Endothelial cell of umbilical vein (primary cell): ENCODE results near the gene WDR74. TPM values are rescaled to one million over a fixed set of nuclear protein-coding genes. Genes with fewer than 3 reads are reported as not detected.
A peak's percentile ranks its signal among the peaks of the same experiment; 100 is the strongest.

Source experiments
- BruUV-seq: library from RNA; stranded (reverse); fragments of 400-500 nt; replicated peaks from 2 replicates; lab custom pipeline; 2021; lab: Mats Ljungman, UMichigan
- CTCF ChIA-PET: fragments of 300-600, 350-600 bp; sonication (Branson Sonifier 250); formaldehyde crosslinking; loops from one replicate; lab custom pipeline; 2021; ENCODE audit warnings: antibody characterized with exemption, inconsistent platforms; lab: Charles Lee
- POLR2A ChIA-PET: fragments of 300-600, 350-600 bp; sonication (Branson Sonifier 250); formaldehyde crosslinking; loops from one replicate; lab custom pipeline; 2021; ENCODE audit warnings: antibody characterized with exemption, inconsistent platforms; lab: Charles Lee
- DNase-seq: peaks from one replicate; pipeline ENCODE4 v3.0.0-alpha.2; 2011; ENCODE audit warnings: low read depth, low spot score
- FAIRE-seq: peaks from 2 replicates; lab custom pipeline; 2011; peaks lifted over from hg19 to GRCh38; lab: Jason Lieb, UNC
- H2AFZ ChIP-seq: 2 replicates; pipeline ENCODE4 v1.6.0; 2012; ENCODE audit warnings: low read depth, low read length, control low read depth, inconsistent platforms
- H3K27ac ChIP-seq: 2 replicates; pipeline ENCODE4 v1.5.1; 2011; ENCODE audit warnings: low read depth, mild to moderate bottlenecking, control low read depth, low read length, moderate library complexity; ENCODE audit not compliant: insufficient read depth
- H3K27me3 ChIP-seq, 2 experiments: 2 replicates each; pipeline versions ENCODE4 v1.6.0 to v1.6.1; 2011; ENCODE audit warnings: low read length in 2 of 2, mixed read lengths in 1 of 2; ENCODE audit not compliant: control insufficient read depth in 2 of 2, insufficient read depth in 2 of 2
- H3K36me3 ChIP-seq, 2 experiments: 2 replicates in 1 of 2; 3 replicates in 1 of 2; pipeline ENCODE4 v1.5.1; 2011; ENCODE audit warnings: low read length in 2 of 2, mild to moderate bottlenecking in 1 of 2, moderate library complexity in 1 of 2; ENCODE audit not compliant: control insufficient read depth in 2 of 2, insufficient read depth in 2 of 2; ENCODE audit errors: extremely low read depth in 1 of 2
- H3K4me1 ChIP-seq: 3 replicates; pipeline ENCODE4 v1.5.1; 2011; ENCODE audit warnings: mild to moderate bottlenecking, low read length; ENCODE audit not compliant: control insufficient read depth, insufficient read depth; ENCODE audit errors: extremely low read depth
- H3K4me2 ChIP-seq: 2 replicates; pipeline ENCODE4 v1.6.1; 2011; ENCODE audit warnings: low read length, control low read depth, mixed read lengths; ENCODE audit not compliant: insufficient read depth
- H3K4me3 ChIP-seq, 3 experiments: fragments of 200-600 bp in 1 of 3; sonication (generic), shearing (Covaris generic) in 1 of 3; replicated peaks in 1 of 3; 2 replicates each; pipeline ENCODE4 v1.5.1; 2011 to 2016; ENCODE audit warnings: control low read depth in 3 of 3, low read length in 3 of 3, mild to moderate bottlenecking in 2 of 3, inconsistent platforms in 1 of 3, low read depth in 1 of 3, moderate library complexity in 1 of 3; ENCODE audit not compliant: insufficient read depth in 1 of 3
- H3K79me2 ChIP-seq: 2 replicates; pipeline ENCODE4 v1.6.0; 2012; ENCODE audit warnings: low read length, inconsistent platforms; ENCODE audit not compliant: control insufficient read depth, insufficient read depth
- H3K9ac ChIP-seq: replicated peaks from 2 replicates; pipeline ENCODE3; 2011; ENCODE audit warnings: low read length, control low read depth; ENCODE audit not compliant: insufficient read depth; ENCODE audit errors: extremely low read depth
- H3K9me1 ChIP-seq: replicated peaks from 3 replicates; pipeline ENCODE4 v1.6.0; 2011; ENCODE audit warnings: mild to moderate bottlenecking, low read length; ENCODE audit not compliant: control insufficient read depth, insufficient read depth; ENCODE audit errors: extremely low read depth
- H3K9me3 ChIP-seq: replicated peaks from 2 replicates; pipeline ENCODE4 v1.5.1; 2012; ENCODE audit warnings: low read length, inconsistent platforms; ENCODE audit not compliant: control insufficient read depth, insufficient read depth
- H4K20me1 ChIP-seq: replicated peaks from 2 replicates; pipeline ENCODE3; 2011; ENCODE audit warnings: mild to moderate bottlenecking, low read length; ENCODE audit not compliant: control insufficient read depth, insufficient read depth; ENCODE audit errors: extremely low read depth
- FOS ChIP-seq: IDR thresholded peaks from 2 replicates; pipeline ENCODE4 v1.6.1; 2011; ENCODE audit warnings: mild to moderate bottlenecking, low read length, moderate library complexity, borderline replicate concordance; ENCODE audit not compliant: insufficient read depth
- dilution Hi-C: fragments of 300-500 bp; cut with MboI; formaldehyde crosslinking; loops from one replicate; pipeline ENCODE4 v1.15.0; 2019; ENCODE audit warnings: low sequenced_read_pairs; ENCODE audit not compliant: extremely low pct_ligation_motif_present
- intact Hi-C: fragments of 100-400 bp; cut with micrococcal nuclease; formaldehyde crosslinking; loops from one replicate; pipeline ENCODE4 v1.10.0; 2022
- polyA plus RNA-seq, 4 experiments: library from polyadenylated mRNA; depleted of rRNA in 3 of 4; stranded (reverse) in 3 of 4; unstranded in 1 of 4; fragments of >200 nt; gene quantifications; 2 replicates each; pipeline versions ENCODE4 v1.2.1 to v1.2.3, GENCODE V29; 2011 to 2012; ENCODE audit warnings: missing spikeins in 1 of 4
- total RNA-seq: library from RNA; stranded (reverse); gene quantifications from 2 replicates; pipeline ENCODE4 v1.2.3, GENCODE V29; 2021
- TF ChIP-seq, protein P1 (sequence below), 2 donors: IDR thresholded peaks; 1 replicate in 1 of 2; 2 replicates in 1 of 2; pipeline ENCODE4 v1.5.1; 2011; ENCODE audit warnings: low read length in 2 of 2, mild to moderate bottlenecking in 2 of 2, moderate library complexity in 2 of 2, control low read depth in 1 of 2, inconsistent platforms in 1 of 2, low read depth in 1 of 2; ENCODE audit not compliant: insufficient read depth in 1 of 2; ENCODE audit errors: extremely low read depth in 1 of 2

WDR74 gene
- total and polyA plus RNA-seq, 2 donors (not counting 3 experiments of a cell fraction or from before 2014, with no cell fraction given), result 44.7 to 51.7 TPM

DNA sequence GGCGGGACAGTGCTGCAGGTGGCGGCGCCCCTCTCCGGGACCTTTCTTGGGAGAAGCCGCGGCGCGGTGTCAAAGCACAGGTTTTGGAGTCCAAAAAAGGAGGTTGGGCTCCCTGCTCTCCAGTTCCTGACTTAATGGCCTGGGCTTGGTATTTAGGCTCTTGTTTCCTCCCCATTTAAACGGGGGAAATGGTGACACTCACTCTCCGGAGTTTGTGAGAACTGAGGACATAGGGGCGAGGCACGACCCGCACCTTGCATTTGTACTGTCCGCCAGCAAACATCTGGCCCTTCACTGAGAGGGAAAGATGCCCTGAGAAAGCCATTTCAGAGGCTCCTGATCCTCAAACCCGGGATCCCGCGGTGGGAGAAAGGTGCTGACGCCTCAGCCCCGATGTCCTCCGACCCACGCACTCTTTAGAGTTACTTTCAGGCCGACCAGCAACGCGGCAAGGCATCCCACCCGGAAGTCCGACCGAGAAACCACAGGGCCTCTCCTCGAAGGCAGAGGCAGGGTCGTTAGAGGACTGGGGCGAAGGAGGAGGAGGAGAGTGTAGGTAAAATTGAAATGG, 2.9 kb upstream of the WDR74 start:
- H3K4me1 ChIP-seq, result peaks cover 7% of the 10 kb centered on the region
- TF ChIP-seq FOS, result no peak
- TF ChIP-seq, protein P1, sequence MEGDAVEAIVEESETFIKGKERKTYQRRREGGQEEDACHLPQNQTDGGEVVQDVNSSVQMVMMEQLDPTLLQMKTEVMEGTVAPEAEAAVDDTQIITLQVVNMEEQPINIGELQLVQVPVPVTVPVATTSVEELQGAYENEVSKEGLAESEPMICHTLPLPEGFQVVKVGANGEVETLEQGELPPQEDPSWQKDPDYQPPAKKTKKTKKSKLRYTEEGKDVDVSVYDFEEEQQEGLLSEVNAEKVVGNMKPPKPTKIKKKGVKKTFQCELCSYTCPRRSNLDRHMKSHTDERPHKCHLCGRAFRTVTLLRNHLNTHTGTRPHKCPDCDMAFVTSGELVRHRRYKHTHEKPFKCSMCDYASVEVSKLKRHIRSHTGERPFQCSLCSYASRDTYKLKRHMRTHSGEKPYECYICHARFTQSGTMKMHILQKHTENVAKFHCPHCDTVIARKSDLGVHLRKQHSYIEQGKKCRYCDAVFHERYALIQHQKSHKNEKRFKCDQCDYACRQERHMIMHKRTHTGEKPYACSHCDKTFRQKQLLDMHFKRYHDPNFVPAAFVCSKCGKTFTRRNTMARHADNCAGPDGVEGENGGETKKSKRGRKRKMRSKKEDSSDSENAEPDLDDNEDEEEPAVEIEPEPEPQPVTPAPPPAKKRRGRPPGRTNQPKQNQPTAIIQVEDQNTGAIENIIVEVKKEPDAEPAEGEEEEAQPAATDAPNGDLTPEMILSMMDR (IDR thresholded peaks at IDR 0.05; ENCODE audit: extremely low read depth in 1 of 2, insufficient read depth in 1 of 2, low read depth in 1 of 2, low read length in 2 of 2), result no peak
- no peak for FAIRE-seq

More for the DNA sequence above, 2.9 kb upstream of the WDR74 start:
- Histone ChIP-seq H3K9ac (peak overlapping the region; percentile 83), H3K9me1 (no peaks in the 10 kb centered on the region), H3K4me2 (peak overlapping the region; percentile 26), H3K9me3 (no peaks in the 10 kb centered on the region), H4K20me1 (no peaks in the 10 kb centered on the region), H3K79me2 (peaks cover 19% of the 10 kb centered on the region), H3K27me3 (no peaks in the 10 kb centered on the region), H3K4me3 (peak overlapping the region in 2 of 3 experiments; percentile 9 to 15), H2AFZ (peak overlapping the region; percentile 76), H3K27ac (peak overlapping the region; percentile 89), H3K36me3 (peaks cover 0 to 2% of the 10 kb centered on the region in 2 experiments)
- TSS peak; percentile 68 for BruUV-seq
- POLR2A ChIA-PET, result interaction anchor here (1.0 to 3.4 kb wide), 13 partner anchors 12 to 251 kb away, joined by 3 to 186 read pairs (median 8); partner anchors contain the start of genes HNRNPUL2, NXF1, TTC9C and TUT1
- dilution Hi-C loops, result no loop called here
- CTCF ChIA-PET, result interaction anchor here (1.6 to 3.0 kb wide), 2 partner anchors 12 to 56 kb away, joined by 6 to 27 read pairs; partner anchors contain the start of gene TMEM179B
- intact Hi-C loops, result loop anchor here (1.0 to 5.0 kb wide), 3 partner anchors 39 to 290 kb away; partner anchors contain the start of gene TUT1
- DNase-seq, result no peak
